GM19452 (cell line): ENCODE data around the gene TRAF2.
"Not testable (repeated sequence)": the region's sequence is repeated elsewhere in the genome, so short reads cannot be mapped to it uniquely, and the experiment has no call there.

Experiments
- ATAC-seq: cut with Tn5 transposase; IDR thresholded peaks from one replicate; pipeline ENCODE4 v1.9.1; 2021; ENCODE audit not compliant: unreplicated experiment

The TRAF2 gene, protein sequence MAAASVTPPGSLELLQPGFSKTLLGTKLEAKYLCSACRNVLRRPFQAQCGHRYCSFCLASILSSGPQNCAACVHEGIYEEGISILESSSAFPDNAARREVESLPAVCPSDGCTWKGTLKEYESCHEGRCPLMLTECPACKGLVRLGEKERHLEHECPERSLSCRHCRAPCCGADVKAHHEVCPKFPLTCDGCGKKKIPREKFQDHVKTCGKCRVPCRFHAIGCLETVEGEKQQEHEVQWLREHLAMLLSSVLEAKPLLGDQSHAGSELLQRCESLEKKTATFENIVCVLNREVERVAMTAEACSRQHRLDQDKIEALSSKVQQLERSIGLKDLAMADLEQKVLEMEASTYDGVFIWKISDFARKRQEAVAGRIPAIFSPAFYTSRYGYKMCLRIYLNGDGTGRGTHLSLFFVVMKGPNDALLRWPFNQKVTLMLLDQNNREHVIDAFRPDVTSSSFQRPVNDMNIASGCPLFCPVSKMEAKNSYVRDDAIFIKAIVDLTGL

DNA sequence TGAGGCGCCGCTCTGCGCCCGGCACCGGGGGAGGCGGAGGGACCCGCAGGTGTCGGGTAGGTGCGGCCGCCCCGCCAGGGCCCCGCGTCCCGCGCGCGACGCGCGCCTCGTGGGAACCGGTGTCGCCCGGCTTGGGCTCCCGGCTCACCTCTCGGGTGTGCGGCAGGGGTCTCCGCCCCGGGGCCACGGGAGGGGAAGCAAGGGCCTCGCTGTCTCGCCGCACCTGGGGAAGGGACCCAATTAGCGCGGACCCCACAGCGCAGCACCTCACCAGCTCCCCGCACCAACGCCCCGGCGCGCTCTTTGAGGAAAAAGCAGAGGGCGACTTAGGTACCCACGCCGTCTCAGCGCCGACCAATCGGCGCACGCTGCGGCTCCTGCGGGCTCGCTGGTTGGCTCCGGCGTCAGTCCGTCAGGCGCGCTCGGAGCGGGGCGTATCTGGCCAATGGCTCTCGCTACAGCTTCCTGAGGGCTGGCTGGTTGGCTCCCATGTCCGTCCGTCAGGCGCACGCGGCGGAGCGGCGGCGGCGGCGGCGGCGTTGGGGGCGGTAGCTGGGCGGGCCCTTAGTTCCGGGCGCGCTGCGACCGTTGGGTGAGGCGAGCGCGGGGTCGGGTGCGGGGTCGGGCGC, at the start of gene TRAF2:
TSS of gene TRAF2 (plus strand) at position 567 of the 629 bp plus-strand sequence. CDS start 12,225 bp downstream, outside the sequence.
- peak; percentile 76 for ATAC-seq

- no peak for ATAC-seq
These were observed 49.0 kb upstream of the TRAF2 start for GRCh38 chr9:136837146-136837855.

- not testable (repeated sequence) for ATAC-seq
These were observed 48.4 kb upstream of the TRAF2 start for GRCh38 chr9:136837856-136838277.

- ATAC-seq = no peak
These were observed 47.7 kb upstream of the TRAF2 start for GRCh38 chr9:136838314-136839228.

- no peak for ATAC-seq
These were observed 46.8 kb upstream of the TRAF2 start for GRCh38 chr9:136839229-136840139.

- no peak for ATAC-seq
These were observed 46.0 kb upstream of the TRAF2 start for GRCh38 chr9:136840140-136840876.

DNA sequence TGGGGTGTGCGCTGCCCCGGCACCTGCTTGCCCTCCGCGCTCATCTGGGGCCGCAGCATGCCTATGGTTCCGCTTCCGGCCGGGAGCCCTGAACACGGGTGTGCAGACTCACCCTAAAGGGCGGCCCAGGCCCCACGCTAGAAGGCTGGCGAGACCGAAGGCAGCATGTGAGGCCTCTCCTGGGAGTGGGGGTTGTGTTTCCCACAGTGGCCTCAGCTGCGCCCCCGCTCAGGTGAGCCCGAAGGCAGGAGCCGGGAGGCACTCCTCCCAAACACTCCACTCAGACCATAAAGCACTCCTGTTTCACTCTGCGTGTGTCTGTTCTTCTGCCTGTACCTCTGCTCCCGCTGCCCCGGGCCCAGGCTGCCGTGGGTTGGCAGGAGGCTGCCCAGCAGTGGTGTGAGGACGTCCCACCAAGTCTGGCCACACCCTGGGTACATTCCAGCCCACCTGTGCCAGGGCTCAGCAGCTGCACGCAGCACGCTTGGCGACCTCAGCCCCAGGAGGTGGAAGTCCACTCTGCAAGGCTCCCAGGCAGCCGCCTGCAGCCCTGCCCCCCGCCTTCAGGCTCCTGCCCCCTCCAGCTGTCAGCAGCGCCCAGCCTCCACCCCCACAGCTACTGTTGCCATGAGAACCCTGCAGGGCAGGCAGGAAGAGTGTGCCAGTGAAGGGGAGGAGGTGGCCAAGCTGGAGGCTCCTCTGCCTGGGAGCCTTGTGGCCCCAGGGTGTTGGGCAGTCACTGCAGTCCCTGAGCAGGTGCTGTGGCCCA, 45.3 kb upstream of the TRAF2 start:
- ATAC-seq = no peak

GRCh38 chr9:136841646-136842379, 44.5 kb upstream of the TRAF2 start:
- not testable (repeated sequence) for ATAC-seq

DNA sequence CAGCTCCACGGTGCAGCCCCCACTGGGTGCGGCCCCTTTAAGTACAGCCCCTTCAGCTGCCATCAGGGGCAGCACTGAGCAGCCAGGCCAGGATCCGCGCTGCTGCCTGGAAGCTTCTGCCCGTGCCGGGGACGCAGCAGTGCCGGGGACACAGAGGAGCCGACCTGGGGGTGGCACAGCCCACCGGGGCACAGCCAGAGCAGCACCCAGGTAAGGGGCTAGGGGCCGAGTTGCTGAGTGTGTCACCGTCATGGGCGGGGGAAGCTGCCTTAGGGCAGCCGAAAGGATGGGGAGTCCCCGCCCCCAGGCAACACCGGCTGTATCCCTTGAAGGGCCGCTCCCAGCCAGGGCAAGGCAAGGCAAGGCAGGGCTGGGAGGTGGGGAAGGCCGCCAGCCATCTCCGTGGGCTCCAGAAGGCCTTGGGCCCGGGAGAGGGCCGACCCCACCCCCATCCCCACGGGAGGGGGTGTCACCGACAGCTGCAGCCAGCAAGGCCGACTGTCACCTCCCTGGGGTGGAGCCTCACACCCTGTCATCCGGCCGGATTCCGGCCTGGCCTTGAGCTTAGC, 43.9 kb upstream of the TRAF2 start, which contains the start of gene AJM1:
TSS of gene AJM1 (plus strand) at position 99 of the 569 bp plus-strand sequence. CDS start 1,937 bp downstream, outside the sequence.
- peak; percentile 68 for ATAC-seq

- not testable (repeated sequence) for ATAC-seq
These were observed 43.0 kb upstream of the TRAF2 start for GRCh38 chr9:136843159-136843800.

DNA sequence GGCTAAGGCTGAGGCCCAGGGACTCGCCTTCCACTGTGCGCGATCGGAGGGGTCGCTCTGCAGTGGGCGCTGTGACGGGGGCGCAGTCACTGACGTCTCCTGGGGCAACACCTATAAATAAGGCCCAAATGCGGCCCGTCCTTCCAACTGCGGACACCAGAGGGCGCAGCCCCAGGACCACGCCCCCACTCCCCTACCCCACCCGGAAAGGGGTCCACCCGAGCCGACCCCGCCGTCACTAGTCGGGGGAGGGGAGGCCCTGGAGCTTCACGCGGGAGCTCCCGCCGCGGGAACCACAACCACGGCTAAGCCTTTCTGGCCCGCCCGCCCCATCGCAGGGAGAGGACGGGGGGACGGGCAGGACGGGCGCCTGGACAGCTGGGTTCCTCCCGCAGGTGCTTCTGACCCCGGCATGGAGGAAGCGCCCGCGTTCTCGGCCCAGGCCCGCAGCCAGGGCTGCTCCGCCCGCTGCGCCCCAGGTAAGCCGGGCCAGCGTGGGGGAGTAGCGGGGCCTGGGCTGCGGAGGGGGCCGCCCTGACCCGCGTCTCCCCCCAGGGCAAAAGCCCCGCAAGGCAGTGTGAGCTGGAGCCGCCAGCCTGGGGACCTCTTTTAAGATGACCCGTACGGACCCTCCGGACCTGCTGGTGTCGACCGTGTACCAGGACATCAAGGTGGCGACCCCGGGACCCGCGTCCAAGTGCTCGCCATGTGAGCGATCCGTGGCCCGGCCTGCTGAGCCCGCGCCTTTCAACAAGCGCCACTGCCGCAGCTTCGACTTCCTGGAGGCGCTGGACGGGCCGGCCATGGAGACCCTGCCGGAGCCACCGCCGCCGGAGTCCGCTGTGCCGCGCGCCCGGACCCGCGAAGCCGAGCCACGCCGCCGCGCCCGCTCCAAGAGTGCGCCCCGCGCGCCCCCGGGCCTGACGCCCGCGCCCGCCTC, 42.2 kb upstream of the TRAF2 start:
- ATAC-seq = not testable (repeated sequence)

DNA sequence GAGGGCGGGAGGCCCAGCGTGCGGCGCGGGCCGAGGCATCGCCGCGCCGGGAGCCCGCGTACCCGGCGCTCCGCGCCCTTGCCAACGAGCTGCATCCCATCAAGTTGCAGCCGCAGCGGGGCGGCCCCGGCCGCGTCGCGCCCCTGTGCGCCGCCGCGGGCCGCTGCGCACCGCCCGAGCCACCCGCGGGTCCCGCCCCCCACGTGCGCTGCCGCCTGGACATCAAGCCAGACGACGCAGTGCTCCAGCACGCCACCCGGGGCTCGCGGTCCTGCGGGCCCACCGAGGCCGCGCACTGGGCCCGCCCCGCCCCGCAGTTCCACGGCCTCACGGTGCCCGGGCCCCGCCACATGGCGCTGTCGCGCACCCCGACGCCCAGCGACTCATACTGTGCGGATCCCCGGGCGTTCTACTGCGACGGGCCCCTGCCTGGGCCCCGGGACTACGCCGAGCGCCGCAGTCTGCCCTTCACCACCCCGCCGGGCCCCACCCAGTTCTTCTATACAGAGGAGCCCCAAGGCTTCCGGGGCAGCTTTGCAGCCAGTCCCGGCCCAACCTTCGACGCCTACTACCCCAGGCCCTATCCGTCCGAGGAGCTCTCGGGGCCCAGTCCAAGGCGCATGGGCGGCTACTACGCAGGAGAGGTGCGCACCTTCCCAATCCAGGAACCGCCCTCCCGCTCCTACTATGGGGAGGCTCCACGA, 41.4 kb upstream of the TRAF2 start:
- ATAC-seq = no peak

GRCh38 chr9:136845465-136846260, 40.7 kb upstream of the TRAF2 start:
- no peak for ATAC-seq
